HCT116 (cell line): ENCODE data around the gene ZNF169. TPM values are rescaled to one million over a fixed set of nuclear protein-coding genes. Genes with fewer than 3 reads are reported as not detected.

Experiments used
- ATAC-seq: fragments of 200-7000 bp; cut with Tn5 transposase; 2 replicates; pipeline ENCODE4 v1.9.1; 2020; ENCODE audit warnings: mild to moderate bottlenecking, moderate library complexity
- BruUV-seq: library from RNA; stranded (reverse); fragments of 400-500 nt; replicated peaks from 2 replicates; lab custom pipeline; 2021; lab: Mats Ljungman, UMichigan
- CTCF ChIA-PET: fragments of 300-600 bp; sonication (Branson Sonifier 250); formaldehyde crosslinking; loops from one replicate; lab custom pipeline; 2021; ENCODE audit warnings: antibody characterized with exemption; lab: Charles Lee
- POLR2A ChIA-PET: fragments of 300-600, 350-600 bp; sonication (Branson Sonifier 250); formaldehyde crosslinking; loops from one replicate; lab custom pipeline; 2021; ENCODE audit warnings: antibody characterized with exemption; lab: Charles Lee
- RAD21 ChIA-PET, 2 experiments: fragments of 300-600 bp; sonication (Branson Sonifier 250); formaldehyde crosslinking; loops; one replicate each; lab custom pipeline; 2023; ENCODE audit warnings: low total read pairs in 2 of 2; ENCODE audit not compliant: uncharacterized antibody in 2 of 2, unreplicated experiment in 2 of 2, low non-redundant PET in 1 of 2; lab: Charles Lee
- DNase-seq: peaks from one replicate; pipeline ENCODE4 v3.0.0-alpha.2; 2010; ENCODE audit warnings: low read depth, low spot score
- H2AFZ ChIP-seq: fragments of 200-600 bp; shearing (Covaris generic), sonication (generic); 2 replicates; pipeline ENCODE4 v1.6.1; 2017; ENCODE audit warnings: low read depth, mixed run types, mixed read lengths, antibody characterized with exemption, low read length; ENCODE audit not compliant: poor library complexity, severe bottlenecking
- H3K27ac ChIP-seq: 2 replicates; pipeline ENCODE4 v1.5.1; 2012; ENCODE audit warnings: low read depth, low read length
- H3K27me3 ChIP-seq: fragments of 200-600 bp; sonication (generic); 2 replicates; pipeline ENCODE4 v1.6.1; 2016; ENCODE audit warnings: mixed run types, low read length, mixed read lengths; ENCODE audit not compliant: insufficient read depth
- H3K36me3 ChIP-seq, 2 experiments: fragments of 200-500 bp in 1 of 2; fragments of 200-600 bp in 1 of 2; sonication (Bioruptor generic) in 1 of 2; sonication (generic) in 1 of 2; 2 replicates each; pipeline versions ENCODE4 v1.5.1 to v1.6.1; 2014 to 2016; ENCODE audit warnings: low read length in 2 of 2, inconsistent platforms in 1 of 2, mixed read lengths in 1 of 2, mixed run types in 1 of 2; ENCODE audit not compliant: insufficient read depth in 2 of 2, control insufficient read depth in 1 of 2
- H3K4me1 ChIP-seq, 2 experiments: fragments of 200-600 bp in 1 of 2; sonication (generic) in 1 of 2; 2 replicates each; pipeline versions ENCODE4 v1.5.1 to v1.6.1; 2012 to 2017; ENCODE audit warnings: low read length in 2 of 2, inconsistent platforms in 1 of 2, mild to moderate bottlenecking in 1 of 2, mixed read lengths in 1 of 2, mixed run types in 1 of 2, moderate library complexity in 1 of 2; ENCODE audit not compliant: insufficient read depth in 2 of 2, control insufficient read depth in 1 of 2
- H3K4me2 ChIP-seq: fragments of 200-600 bp; sonication (generic); 2 replicates; pipeline ENCODE4 v1.6.1; 2017; ENCODE audit warnings: mixed run types, low read length, mixed read lengths
- H3K4me3 ChIP-seq, 2 experiments: fragments of 200-600 bp in 1 of 2; sonication (generic) in 1 of 2; replicated peaks in 1 of 2; 2 replicates each; pipeline ENCODE4 v1.5.1; 2011 to 2016; ENCODE audit warnings: low read length in 2 of 2, control low read depth in 1 of 2, low read depth in 1 of 2, mild to moderate bottlenecking in 1 of 2, mixed read lengths in 1 of 2, mixed run types in 1 of 2
- H3K79me2 ChIP-seq: fragments of 200-600 bp; sonication (generic); 2 replicates; pipeline ENCODE4 v1.6.1; 2017; ENCODE audit warnings: mild to moderate bottlenecking, mixed run types, low read length, moderate library complexity, mixed read lengths; ENCODE audit not compliant: insufficient read depth
- H3K9ac ChIP-seq: fragments of 200-600 bp; sonication (generic); 2 replicates; pipeline ENCODE4 v1.6.1; 2016; ENCODE audit warnings: low read length, mixed read lengths
- H3K9me2 ChIP-seq: fragments of 200-600 bp; sonication (generic), shearing (Covaris generic); 2 replicates; pipeline ENCODE4 v1.6.1; 2017; ENCODE audit warnings: mixed run types, mild to moderate bottlenecking, moderate library complexity; ENCODE audit not compliant: insufficient read depth
- H3K9me3 ChIP-seq, 2 experiments: fragments of 200-500 bp in 1 of 2; fragments of 200-600 bp in 1 of 2; sonication (Bioruptor generic) in 1 of 2; sonication (generic) in 1 of 2; 2 replicates each; pipeline ENCODE4 v1.6.1; 2014 to 2017; ENCODE audit warnings: low read length in 2 of 2, mixed read lengths in 2 of 2, inconsistent platforms in 1 of 2, low read depth in 1 of 2, mild to moderate bottlenecking in 1 of 2, mixed run types in 1 of 2, moderate library complexity in 1 of 2; ENCODE audit not compliant: control insufficient read depth in 1 of 2, insufficient read depth in 1 of 2
- H4K20me1 ChIP-seq: fragments of 200-600 bp; sonication (generic), shearing (Covaris generic); 2 replicates; pipeline ENCODE4 v1.6.1; 2017; ENCODE audit warnings: mixed run types, mild to moderate bottlenecking, moderate library complexity; ENCODE audit not compliant: insufficient read depth
- ATF3 ChIP-seq: IDR thresholded peaks from 2 replicates; pipeline ENCODE4 v1.6.1; 2012
- CBX3 ChIP-seq: IDR thresholded peaks from 2 replicates; pipeline ENCODE4 v1.6.1; 2012; ENCODE audit warnings: low read depth
- EGR1 ChIP-seq: IDR thresholded peaks from 2 replicates; pipeline ENCODE4 v1.6.1; 2012; ENCODE audit warnings: low read depth
- EZH2 ChIP-seq: fragments of 200-600 bp; sonication (generic); IDR thresholded peaks from 2 replicates; pipeline ENCODE4 v1.6.1; 2017; ENCODE audit warnings: antibody characterized with exemption, mixed run types
- EZH2phosphoT487 ChIP-seq: fragments of 200-600 bp; IDR thresholded peaks from 2 replicates; pipeline ENCODE4 v1.6.1; 2018; ENCODE audit warnings: antibody characterized with exemption, borderline replicate concordance
- FOSL1 ChIP-seq: IDR thresholded peaks from 2 replicates; pipeline ENCODE4 v1.6.1; 2012; ENCODE audit warnings: low read depth
- JUND ChIP-seq: IDR thresholded peaks from 2 replicates; pipeline ENCODE4 v1.6.1; 2012
- SIN3A ChIP-seq: IDR thresholded peaks from 2 replicates; pipeline ENCODE4 v1.6.1; 2012; ENCODE audit warnings: low read depth
- SP1 ChIP-seq: IDR thresholded peaks from 2 replicates; pipeline ENCODE4 v1.6.1; 2012; ENCODE audit warnings: low read depth
- SRF ChIP-seq: IDR thresholded peaks from 2 replicates; pipeline ENCODE4 v1.6.1; 2012; ENCODE audit warnings: low read depth
- TCF7L2 ChIP-seq: IDR thresholded peaks from 2 replicates; pipeline ENCODE4 v1.7.0; 2011; ENCODE audit warnings: borderline replicate concordance, inconsistent platforms; ENCODE audit not compliant: insufficient read depth, insufficient read length; ENCODE audit errors: extremely low read depth
- YY1 ChIP-seq: IDR thresholded peaks from 2 replicates; pipeline ENCODE4 v1.6.1; 2011; ENCODE audit warnings: low read length, low read depth, moderate library complexity, mild to moderate bottlenecking; ENCODE audit not compliant: insufficient replicate concordance; ENCODE audit errors: extremely low read depth
- ZBTB33 ChIP-seq: IDR thresholded peaks from 2 replicates; pipeline ENCODE4 v1.6.1; 2011; ENCODE audit warnings: mild to moderate bottlenecking, low read length, moderate library complexity; ENCODE audit not compliant: insufficient replicate concordance; ENCODE audit errors: extremely low read depth
- ZFX ChIP-seq: fragments of 450-650 bp; IDR thresholded peaks from 2 replicates; pipeline ENCODE4 v1.6.1; 2017
- intact Hi-C: fragments of 100-400 bp; cut with micrococcal nuclease; formaldehyde crosslinking; loops from 2 replicates; pipeline ENCODE4 v1.10.0; 2022
- total RNA-seq: library from RNA; stranded (reverse); gene quantifications from one replicate; pipeline ENCODE4 v1.2.1, GENCODE V29; 2021; ENCODE audit not compliant: unreplicated experiment
- TF ChIP-seq, protein P1 (sequence below), 3 experiments: fragments of 200-600 bp in 1 of 3; sonication (generic) in 1 of 3; IDR thresholded peaks in 2 of 3; conservative IDR thresholded peaks in 1 of 3; 2 replicates each; pipeline ENCODE4 v1.5.1; 2012 to 2017; ENCODE audit warnings: low read depth in 2 of 3, low read length in 2 of 3, antibody characterized with exemption in 1 of 3, borderline replicate concordance in 1 of 3, control low read depth in 1 of 3, mild to moderate bottlenecking in 1 of 3, mixed read lengths in 1 of 3, mixed run types in 1 of 3, moderate library complexity in 1 of 3; ENCODE audit not compliant: insufficient read depth in 1 of 3

ZNF169 gene
- total RNA-seq, 1 experiment from 2014 or later: 5.4 TPM

DNA sequence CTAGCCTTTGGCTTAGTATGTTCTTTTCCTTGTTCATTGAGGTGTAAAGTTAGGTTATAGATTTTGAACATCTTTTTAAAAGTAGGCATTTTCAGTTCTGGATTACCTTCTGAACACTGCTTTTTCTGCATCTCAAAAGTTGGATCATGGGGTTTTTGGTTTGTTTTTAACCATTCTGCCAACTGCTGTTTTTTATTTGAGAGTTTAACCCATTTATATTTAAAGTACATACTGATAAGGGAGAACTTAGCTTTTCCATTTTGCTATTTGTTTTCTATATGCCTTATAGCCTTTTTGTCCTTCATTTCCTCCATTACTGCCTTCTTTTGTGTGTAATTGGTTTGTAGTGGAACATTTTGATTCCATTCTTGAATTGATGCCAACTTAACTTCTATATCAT, 30.5 kb upstream of the ZNF169 start:
- no peaks in the 10 kb centered on the region for H4K20me1 ChIP-seq
- RAD21 ChIA-PET: no interaction called here
- H3K9me2 ChIP-seq: no peaks in the 10 kb centered on the region
- no peaks in the 10 kb centered on the region for H3K27me3 ChIP-seq
- intact Hi-C loops: no loop called here
- no peak for DNase-seq
- H3K79me2 ChIP-seq: no peaks in the 10 kb centered on the region
- H3K27ac ChIP-seq: no peak overlapping the region
- H3K4me2 ChIP-seq: no peak overlapping the region
- H2AFZ ChIP-seq: no peak overlapping the region
- H3K4me3 ChIP-seq: no peak overlapping the region
- CTCF ChIA-PET: interaction anchor here (0.8 kb wide), 1 partner anchor 662 kb away, joined by 3 read pairs; no protein-coding TSS in a partner anchor
- TF ChIP-seq EGR1 (no peak), SRF (no peak), CBX3 (no peak), TCF7L2 (no peak)
- no peaks in the 10 kb centered on the region for H3K36me3 ChIP-seq
- H3K9me3 ChIP-seq: no peaks in the 10 kb centered on the region
- no peaks in the 10 kb centered on the region for H3K4me1 ChIP-seq
- H3K9ac ChIP-seq: no peak overlapping the region
- no TSS peak for BruUV-seq
- POLR2A ChIA-PET: no interaction called here
- no peak for ATAC-seq

GRCh38 chr9:94232428-94232827, 26.7 kb upstream of the ZNF169 start:
- ChIA-PET CTCF (no interaction called here), POLR2A (no interaction called here), RAD21 (no interaction called here)
- no peak overlapping the region for H3K4me3 ChIP-seq
- BruUV-seq: no TSS peak
- no peak overlapping the region for H3K27ac ChIP-seq
- H3K4me1 ChIP-seq: no peaks in the 10 kb centered on the region
- no peak overlapping the region for H3K4me2 ChIP-seq
- no peaks in the 10 kb centered on the region for H3K27me3 ChIP-seq
- DNase-seq (no peak), ATAC-seq (no peak)
- intact Hi-C loops: no loop called here
- no peaks in the 10 kb centered on the region for H4K20me1 ChIP-seq
- no peak overlapping the region for H3K9ac ChIP-seq
- no peaks in the 10 kb centered on the region for H3K9me3 ChIP-seq
- H3K36me3 ChIP-seq: no peaks in the 10 kb centered on the region
- H3K9me2 ChIP-seq: no peaks in the 10 kb centered on the region
- no peak overlapping the region for H2AFZ ChIP-seq
- H3K79me2 ChIP-seq: no peaks in the 10 kb centered on the region
- TF ChIP-seq SP1 (no peak), ZBTB33 (no peak), SIN3A (no peak), EZH2phosphoT487 (no peak), EZH2 (no peak), JUND (no peak), EGR1 (no peak), FOSL1 (no peak), ZFX (no peak), ATF3 (no peak), YY1 (no peak), TCF7L2 (no peak)
- TF ChIP-seq, protein P1, sequence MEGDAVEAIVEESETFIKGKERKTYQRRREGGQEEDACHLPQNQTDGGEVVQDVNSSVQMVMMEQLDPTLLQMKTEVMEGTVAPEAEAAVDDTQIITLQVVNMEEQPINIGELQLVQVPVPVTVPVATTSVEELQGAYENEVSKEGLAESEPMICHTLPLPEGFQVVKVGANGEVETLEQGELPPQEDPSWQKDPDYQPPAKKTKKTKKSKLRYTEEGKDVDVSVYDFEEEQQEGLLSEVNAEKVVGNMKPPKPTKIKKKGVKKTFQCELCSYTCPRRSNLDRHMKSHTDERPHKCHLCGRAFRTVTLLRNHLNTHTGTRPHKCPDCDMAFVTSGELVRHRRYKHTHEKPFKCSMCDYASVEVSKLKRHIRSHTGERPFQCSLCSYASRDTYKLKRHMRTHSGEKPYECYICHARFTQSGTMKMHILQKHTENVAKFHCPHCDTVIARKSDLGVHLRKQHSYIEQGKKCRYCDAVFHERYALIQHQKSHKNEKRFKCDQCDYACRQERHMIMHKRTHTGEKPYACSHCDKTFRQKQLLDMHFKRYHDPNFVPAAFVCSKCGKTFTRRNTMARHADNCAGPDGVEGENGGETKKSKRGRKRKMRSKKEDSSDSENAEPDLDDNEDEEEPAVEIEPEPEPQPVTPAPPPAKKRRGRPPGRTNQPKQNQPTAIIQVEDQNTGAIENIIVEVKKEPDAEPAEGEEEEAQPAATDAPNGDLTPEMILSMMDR (IDR thresholded peaks at IDR 0.05 in 2 of 3, conservative IDR thresholded peaks at IDR 0.05 in 1 of 3; ENCODE audit: borderline replicate concordance in 1 of 3, insufficient read depth in 1 of 3, low read depth in 2 of 3, low read length in 2 of 3): no peak
